Body of pancreas (tissue), 4 donors: ENCODE data around the gene KRT72. TPM values are rescaled to one million over a fixed set of nuclear protein-coding genes. Genes with fewer than 3 reads are reported as not detected.

Source experiments
- ATAC-seq: fragments of 150-250 bp; one replicate; pipeline ENCODE4 v1.9.1; 2016
- DNase-seq, 4 donors: peaks; one replicate each; pipeline ENCODE4 v3.0.0-alpha.2; 2019
- H3K27ac ChIP-seq, 4 donors: fragments of 200-600 bp; sonication (generic); 1 replicate in 3 of 4; 2 replicates in 1 of 4; pipeline versions ENCODE4 v1.5.1 to v1.6.1; 2016 to 2019; ENCODE audit warnings: mild to moderate bottlenecking in 1 of 4, mixed read lengths in 1 of 4, moderate library complexity in 1 of 4
- H3K27me3 ChIP-seq, 2 donors: fragments of 200-600 bp; sonication (generic); one replicate each; pipeline ENCODE4 v1.6.0; 2016; ENCODE audit warnings: mild to moderate bottlenecking in 1 of 2
- H3K36me3 ChIP-seq, 2 donors: fragments of 200-600 bp; sonication (generic); replicated peaks in 1 of 2; 2 replicates each; pipeline ENCODE4 v1.5.1; 2016; ENCODE audit warnings: low read depth in 2 of 2; ENCODE audit not compliant: insufficient read depth in 1 of 2
- H3K4me1 ChIP-seq: fragments of 200-600 bp; sonication (generic); one replicate; pipeline ENCODE4 v1.6.0; 2016
- H3K4me3 ChIP-seq, 2 donors: fragments of 200-600 bp; sonication (generic); 1 replicate in 1 of 2; 2 replicates in 1 of 2; pipeline ENCODE4 v1.5.1; 2016 to 2019
- H3K9me3 ChIP-seq, 3 donors: fragments of 200-600 bp; sonication (generic); 1 replicate in 2 of 3; 2 replicates in 1 of 3; pipeline ENCODE4 v1.5.1; 2016
- CTCF ChIP-seq, 7 experiments: fragments of 450-650 bp in 4 of 7; fragments of 200-600 bp in 3 of 7; sonication (generic) in 3 of 7; IDR thresholded peaks; one replicate each; pipeline ENCODE4 v1.5.1; 2016 to 2019; ENCODE audit warnings: antibody characterized with exemption in 7 of 7
- POLR2A ChIP-seq, 3 donors: fragments of 450-650 bp; IDR thresholded peaks; one replicate each; pipeline ENCODE4 v1.6.1; 2016; ENCODE audit warnings: antibody characterized with exemption in 3 of 3, mild to moderate bottlenecking in 2 of 3
- WGBS, 2 donors: methylation state at CpG; one replicate each; pipeline ENCODE4 v1.1.5; 2017; 5-methylcytosine and 5-hydroxymethylcytosine counted together
- intact Hi-C: fragments of 100-400 bp; cut with DNase I; formaldehyde crosslinking; loops from one replicate; pipeline ENCODE4 v1.15.1; 2023
- total RNA-seq, 2 donors: library from RNA; depleted of rRNA; stranded (reverse); fragments of >200 nt; gene quantifications; one replicate each; pipeline ENCODE4 v1.1.0, GENCODE V29; 2016

The KRT72 gene
- total RNA-seq, 2 donors from 2014 or later, result not detected

DNA sequence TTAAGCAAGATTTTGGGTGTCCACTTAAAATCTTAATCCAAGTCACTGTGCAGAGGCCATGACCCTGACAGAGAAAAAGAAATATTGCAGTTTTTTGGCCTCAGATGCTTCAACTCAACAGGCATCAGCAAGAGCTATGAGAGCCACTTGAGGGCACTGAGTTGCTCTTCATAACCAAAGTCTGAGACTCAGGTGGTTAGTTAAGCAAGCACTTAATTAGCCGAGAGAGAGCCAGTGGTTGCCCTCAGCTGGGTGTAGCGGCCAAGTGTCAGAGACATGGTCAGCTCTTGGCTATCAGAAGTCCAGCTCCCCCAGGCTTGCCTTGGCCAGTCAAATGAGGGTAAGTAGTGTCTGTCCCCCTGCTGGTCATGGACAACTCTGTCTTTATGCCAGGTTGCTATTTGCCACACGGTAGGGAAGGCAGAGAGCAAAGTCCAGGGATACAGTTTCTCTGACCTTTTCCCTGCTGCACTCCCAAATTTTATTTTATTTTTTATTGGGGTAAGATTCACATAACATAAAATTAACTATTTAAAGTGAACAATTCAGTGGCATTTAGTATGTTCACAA, 39.3 kb downstream of the KRT72 start:
- H3K4me1 ChIP-seq, result no peaks in the 10 kb centered on the region
- ATAC-seq (no peak), DNase-seq (no peak)
- H3K36me3 ChIP-seq, result no peaks in the 10 kb centered on the region
- no peaks in the 10 kb centered on the region for H3K27me3 ChIP-seq
- H3K4me3 ChIP-seq, result no peak overlapping the region
- no peak overlapping the region for H3K27ac ChIP-seq
- no peaks in the 10 kb centered on the region for H3K9me3 ChIP-seq
- 54 to 66% methylated on average over 3 of the region's 3 CpGs for WGBS, 2 donors
- TF ChIP-seq CTCF (IDR thresholded peaks at IDR 0.05) (peak in 2 of 7 experiments; percentile 23), POLR2A (IDR thresholded peaks at IDR 0.05) (no peak)
- intact Hi-C loops, result no loop called here

GRCh38 chr12:52559979-52560378, 41.3 kb downstream of the KRT72 start:
- DNase-seq, result no peak
- no peak for ATAC-seq
- Histone ChIP-seq H3K27me3 (no peaks in the 10 kb centered on the region), H3K4me3 (no peak overlapping the region), H3K27ac (no peak overlapping the region), H3K36me3 (no peaks in the 10 kb centered on the region), H3K9me3 (no peaks in the 10 kb centered on the region), H3K4me1 (no peaks in the 10 kb centered on the region)
- 78 to 81% methylated on average over 4 of the region's 4 CpGs for WGBS, 2 donors
- TF ChIP-seq CTCF (IDR thresholded peaks at IDR 0.05) (no peak), POLR2A (IDR thresholded peaks at IDR 0.05) (no peak)
- intact Hi-C loops, result no loop called here

GRCh38 chr12:52558781-52559445, 42.4 kb downstream of the KRT72 start:
- no peak for ATAC-seq
- Histone ChIP-seq H3K27me3 (no peaks in the 10 kb centered on the region), H3K9me3 (no peaks in the 10 kb centered on the region), H3K4me3 (no peak overlapping the region), H3K4me1 (no peaks in the 10 kb centered on the region), H3K36me3 (no peaks in the 10 kb centered on the region), H3K27ac (no peak overlapping the region)
- no peak for DNase-seq
- no peak for TF ChIP-seq POLR2A (IDR thresholded peaks at IDR 0.05)
- no peak for TF ChIP-seq CTCF (IDR thresholded peaks at IDR 0.05)
- WGBS, 2 donors, result 35 to 71% methylated on average over 4 to 8 of the region's 8 CpGs
- intact Hi-C loops, result no loop called here

GRCh38 chr12:52557476-52557875, 43.8 kb downstream of the KRT72 start:
- no peaks in the 10 kb centered on the region for H3K36me3 ChIP-seq
- H3K27me3 ChIP-seq, result no peaks in the 10 kb centered on the region
- 60 to 65% methylated on average over 2 of the region's 2 CpGs for WGBS, 2 donors
- DNase-seq (no peak), ATAC-seq (no peak)
- H3K27ac ChIP-seq, result no peak overlapping the region
- intact Hi-C loops, result no loop called here
- H3K4me1 ChIP-seq, result no peaks in the 10 kb centered on the region
- no peaks in the 10 kb centered on the region for H3K9me3 ChIP-seq
- H3K4me3 ChIP-seq, result no peak overlapping the region
- no peak for TF ChIP-seq POLR2A (IDR thresholded peaks at IDR 0.05)
- TF ChIP-seq CTCF (IDR thresholded peaks at IDR 0.05), result no peak

DNA sequence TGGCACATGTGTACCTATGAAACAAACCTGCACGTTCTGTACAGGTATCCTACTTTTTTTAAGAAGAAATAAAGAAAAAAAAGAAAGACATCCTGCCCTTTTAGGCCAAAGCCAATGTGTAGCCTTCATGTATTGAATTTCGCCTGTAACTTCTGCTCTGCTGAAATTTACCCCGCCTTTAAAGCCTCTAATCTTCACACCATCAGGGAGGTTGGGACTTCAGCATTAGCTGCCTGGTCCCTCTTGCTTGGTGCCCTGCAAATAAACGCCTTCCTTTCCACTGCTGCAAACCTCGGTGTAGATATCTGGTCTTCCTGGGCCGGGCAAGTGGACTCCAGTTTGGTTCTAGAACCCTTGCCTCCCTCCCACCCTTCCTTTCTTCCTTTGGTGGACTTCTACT, 45.7 kb downstream of the KRT72 start:
- Histone ChIP-seq H3K27me3 (no peaks in the 10 kb centered on the region), H3K9me3 (no peaks in the 10 kb centered on the region), H3K4me3 (no peak overlapping the region), H3K4me1 (no peaks in the 10 kb centered on the region), H3K36me3 (no peaks in the 10 kb centered on the region), H3K27ac (no peak overlapping the region)
- no peak for TF ChIP-seq POLR2A (IDR thresholded peaks at IDR 0.05)
- TF ChIP-seq CTCF (IDR thresholded peaks at IDR 0.05), result no peak
- intact Hi-C loops, result no loop called here
- WGBS, 2 donors, result 55 to 56% methylated on average over 6 of the region's 6 CpGs
- ATAC-seq, result no peak
- no peak for DNase-seq
